ENCODE data around the gene OSBPL9.

Gene OSBPL9

DNA sequence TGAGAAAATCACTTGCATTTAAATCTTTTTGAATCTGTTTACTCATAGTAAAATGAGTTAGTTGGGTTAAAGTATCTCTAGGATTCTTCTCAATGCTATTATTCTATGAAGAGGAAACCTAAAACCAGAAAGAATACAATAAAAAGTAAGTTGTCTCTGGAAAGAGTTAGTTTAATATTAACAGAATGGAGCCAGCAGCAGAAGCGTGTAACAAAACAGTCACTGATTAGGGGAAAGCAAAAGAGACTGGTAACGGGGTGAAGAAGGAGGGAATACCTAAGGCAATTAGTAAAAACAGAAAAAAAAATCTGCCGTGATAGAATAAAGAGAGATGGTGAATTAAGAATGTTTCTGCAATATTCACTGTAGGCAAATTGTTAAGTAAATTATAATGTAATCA lies 201.6 kb downstream of the OSBPL9 start:
- TF ChIP-seq CTCF (IDR thresholded peaks at IDR 0.05) = no peak

- no peak for TF ChIP-seq CTCF (IDR thresholded peaks at IDR 0.05)
These were observed 202.9 kb downstream of the OSBPL9 start for GRCh38 chr1:51819810-51820209.

DNA sequence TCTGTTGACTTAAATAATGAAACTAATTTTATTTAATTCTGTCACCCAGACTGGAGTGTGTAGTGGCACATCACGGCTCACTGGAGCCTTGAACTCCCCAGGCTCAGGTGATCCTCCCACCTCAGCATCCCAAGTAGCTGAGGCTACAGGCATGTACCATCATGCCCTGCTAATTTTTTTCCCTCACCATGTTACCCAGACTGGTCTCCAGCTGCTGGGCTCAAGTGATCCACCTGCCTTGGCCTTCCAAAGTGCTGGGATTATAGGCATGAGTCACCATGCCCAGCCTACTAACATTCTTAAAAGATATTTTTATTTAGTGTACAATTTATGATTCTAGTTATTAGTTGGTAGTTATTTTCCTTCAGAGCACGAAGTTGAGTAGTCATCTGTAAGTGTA lies 212.2 kb downstream of the OSBPL9 start:
- no peak for TF ChIP-seq CTCF (IDR thresholded peaks at IDR 0.05)

GRCh38 chr1:51833700-51834099 lies 216.8 kb downstream of the OSBPL9 start:
- TF ChIP-seq CTCF (IDR thresholded peaks at IDR 0.05) = no peak

GRCh38 chr1:51837243-51837642 lies 220.4 kb downstream of the OSBPL9 start:
- no peak for TF ChIP-seq CTCF (IDR thresholded peaks at IDR 0.05)
